Sigmoid colon (tissue), 7 donors: ENCODE results near the gene TTC39A. TPM values are rescaled to one million over a fixed set of nuclear protein-coding genes. Genes with fewer than 3 reads are reported as not detected.

ENCODE experiments used
- DNase-seq: peaks from one replicate; pipeline ENCODE4 v3.0.0-alpha.2; 2019
- H3K27ac ChIP-seq, 4 donors: fragments of 200-600 bp; sonication (generic); one replicate each; pipeline ENCODE4 v1.5.1; 2016 to 2019; ENCODE audit warnings: mild to moderate bottlenecking in 1 of 4
- H3K27me3 ChIP-seq, 3 donors: fragments of 200-600 bp; sonication (generic); one replicate each; pipeline ENCODE4 v1.5.1; 2019; ENCODE audit warnings: mild to moderate bottlenecking in 1 of 3
- H3K36me3 ChIP-seq, 4 donors: fragments of 200-600 bp; sonication (generic); one replicate each; pipeline ENCODE4 v1.5.1; 2016 to 2019
- H3K4me1 ChIP-seq, 4 donors: fragments of 200-600 bp; sonication (generic); one replicate each; pipeline ENCODE4 v1.5.1; 2017 to 2019
- H3K4me3 ChIP-seq, 4 donors: fragments of 200-600 bp; sonication (generic); one replicate each; pipeline ENCODE4 v1.5.1; 2017 to 2019; ENCODE audit warnings: mild to moderate bottlenecking in 2 of 4, moderate library complexity in 1 of 4
- H3K9me3 ChIP-seq, 4 donors: fragments of 200-600 bp in 3 of 4; sonication (generic) in 3 of 4; one replicate each; pipeline versions ENCODE4 v1.5.1 to v1.6.1; 2013 to 2019
- CTCF ChIP-seq, 4 experiments: fragments of 450-650 bp in 3 of 4; fragments of 200-600 bp in 1 of 4; IDR thresholded peaks; one replicate each; pipeline ENCODE4 v1.5.1; 2016 to 2019; ENCODE audit warnings: antibody characterized with exemption in 4 of 4, mild to moderate bottlenecking in 3 of 4, moderate library complexity in 2 of 4
- EP300 ChIP-seq, 4 donors: sonication (generic); formaldehyde crosslinking; IDR thresholded peaks; one replicate each; pipeline ENCODE4 v1.6.1; 2017; ENCODE audit warnings: antibody characterized with exemption in 4 of 4
- POLR2A ChIP-seq, 2 donors: fragments of 450-650 bp; IDR thresholded peaks; one replicate each; pipeline ENCODE4 v1.6.1; 2016; ENCODE audit warnings: antibody characterized with exemption in 2 of 2, mild to moderate bottlenecking in 2 of 2, moderate library complexity in 2 of 2
- POLR2AphosphoS5 ChIP-seq, 4 donors: sonication (generic); formaldehyde crosslinking; IDR thresholded peaks; one replicate each; pipeline ENCODE4 v1.6.1; 2017; ENCODE audit warnings: antibody characterized with exemption in 4 of 4
- WGBS, 2 donors: extraction: QIAGEN DNeasy Blood & Tissue Kit; methylation state at CpG; one replicate each; pipeline ENCODE4 v1.1.7; 2013; 5-methylcytosine and 5-hydroxymethylcytosine counted together
- intact Hi-C: fragments of 100-400 bp; cut with DNase I; formaldehyde crosslinking; loops from one replicate; pipeline ENCODE4 v1.15.1; 2023
- polyA plus RNA-seq, 3 donors: library from polyadenylated mRNA; stranded (reverse); fragments of 200-250 nt; gene quantifications; one replicate each; pipeline ENCODE4 v1.2.3, GENCODE V29; 2013
- total RNA-seq, 4 donors: library from RNA; depleted of rRNA; stranded (reverse); fragments of >200 nt; gene quantifications; one replicate each; pipeline ENCODE4 v1.1.0, GENCODE V29; 2016
- donor health status: healthy with polysubstance abuse.
- donor health status: Bipolar disorder and iron deficiency.
- donor health status: healthy.

TTC39A gene
- total and polyA plus RNA-seq, 7 donors: under 0.01 to 71.7 (median 16.3) TPM; not detected in 1

GRCh38 chr1:51343624-51344023 is 13.3 kb upstream of the TTC39A start:
- no peak for TF ChIP-seq POLR2AphosphoS5 (IDR thresholded peaks at IDR 0.05)
- TF ChIP-seq CTCF (IDR thresholded peaks at IDR 0.05): no peak
- no peak for TF ChIP-seq POLR2A (IDR thresholded peaks at IDR 0.05)
- TF ChIP-seq EP300 (IDR thresholded peaks at IDR 0.05): no peak
- peaks cover 15 to 52% (median 30%) of the 10 kb centered on the region in 3 donors for H3K27me3 ChIP-seq
- WGBS, 2 donors: 93 to 95% methylated on average over 3 of the region's 3 CpGs

GRCh38 chr1:51342591-51343206 is 12.3 kb upstream of the TTC39A start:
- no peaks in the 10 kb centered on the region for H3K9me3 ChIP-seq
- no peak for DNase-seq
- peaks cover 0 to 10% (median 6%) of the 10 kb centered on the region in 4 donors for H3K4me1 ChIP-seq
- WGBS, 2 donors: 93 to 96% methylated on average over 9 of the region's 9 CpGs
- intact Hi-C loops: no loop called here
- H3K4me3 ChIP-seq: no peak overlapping the region
- no peaks in the 10 kb centered on the region for H3K36me3 ChIP-seq
- TF ChIP-seq EP300 (IDR thresholded peaks at IDR 0.05): no peak
- no peak for TF ChIP-seq POLR2A (IDR thresholded peaks at IDR 0.05)
- no peak for TF ChIP-seq CTCF (IDR thresholded peaks at IDR 0.05)
- no peak for TF ChIP-seq POLR2AphosphoS5 (IDR thresholded peaks at IDR 0.05)
- peaks cover 15 to 52% (median 30%) of the 10 kb centered on the region in 3 donors for H3K27me3 ChIP-seq
- no peak overlapping the region for H3K27ac ChIP-seq

More at GRCh38 chr1:51343624-51344023, 13.3 kb upstream of the TTC39A start:
- Histone ChIP-seq H3K36me3 (no peaks in the 10 kb centered on the region), H3K9me3 (no peaks in the 10 kb centered on the region), H3K4me1 (peaks cover 0 to 10% (median 6%) of the 10 kb centered on the region in 4 donors), H3K27ac (no peak overlapping the region), H3K4me3 (no peak overlapping the region)
- no peak for DNase-seq
- intact Hi-C loops: no loop called here

DNA sequence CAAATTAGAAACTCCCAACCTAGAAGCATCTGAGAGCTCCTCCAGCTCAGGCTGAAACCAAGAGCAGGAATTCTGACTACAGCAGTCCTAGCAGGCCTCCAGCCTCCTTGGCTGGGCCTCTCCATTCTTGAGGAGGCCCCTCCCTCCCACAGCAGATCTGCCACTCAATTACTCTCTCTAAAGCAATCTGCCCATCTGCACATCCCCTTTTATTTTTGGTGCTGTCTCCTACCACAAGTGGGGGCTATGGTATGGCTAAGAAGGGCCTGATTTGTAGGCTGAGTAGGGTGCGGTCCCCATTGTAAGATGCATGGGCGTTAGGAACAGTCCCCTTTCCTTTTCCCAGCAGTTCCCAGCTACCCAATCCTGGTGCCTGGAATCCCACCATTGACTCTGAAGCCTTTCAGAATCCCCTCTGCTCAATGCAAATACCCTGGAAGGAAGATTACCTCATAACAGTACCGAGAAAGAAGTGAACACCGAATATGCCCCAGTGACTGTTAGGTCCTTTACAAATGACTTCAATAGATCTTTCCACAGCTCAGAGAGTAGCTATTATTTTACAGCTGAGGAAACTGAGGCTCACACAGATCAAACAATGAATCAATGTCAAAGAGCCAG is 11.6 kb upstream of the TTC39A start:
- Histone ChIP-seq H3K36me3 (no peaks in the 10 kb centered on the region), H3K4me3 (no peak overlapping the region), H3K4me1 (peaks cover 0 to 10% (median 6%) of the 10 kb centered on the region in 4 donors), H3K27ac (no peak overlapping the region), H3K27me3 (peaks cover 15 to 52% (median 30%) of the 10 kb centered on the region in 3 donors), H3K9me3 (no peaks in the 10 kb centered on the region)
- WGBS, 2 donors: 90 to 92% methylated on average over 4 of the region's 4 CpGs
- intact Hi-C loops: no loop called here
- no peak for DNase-seq
- TF ChIP-seq POLR2A (IDR thresholded peaks at IDR 0.05) (no peak), EP300 (IDR thresholded peaks at IDR 0.05) (no peak), POLR2AphosphoS5 (IDR thresholded peaks at IDR 0.05) (no peak), CTCF (IDR thresholded peaks at IDR 0.05) (no peak)

GRCh38 chr1:51340380-51340779 is 10.0 kb upstream of the TTC39A start:
- no peak overlapping the region for H3K27ac ChIP-seq
- 95 to 97% methylated on average over 6 of the region's 6 CpGs for WGBS, 2 donors
- H3K9me3 ChIP-seq: no peaks in the 10 kb centered on the region
- H3K4me1 ChIP-seq: peaks cover 0 to 10% (median 6%) of the 10 kb centered on the region in 4 donors
- peaks cover 15 to 41% (median 29%) of the 10 kb centered on the region in 3 donors for H3K27me3 ChIP-seq
- intact Hi-C loops: no loop called here
- H3K4me3 ChIP-seq: no peak overlapping the region
- DNase-seq: no peak
- H3K36me3 ChIP-seq: no peaks in the 10 kb centered on the region
- no peak for TF ChIP-seq EP300 (IDR thresholded peaks at IDR 0.05)
- TF ChIP-seq CTCF (IDR thresholded peaks at IDR 0.05): no peak
- no peak for TF ChIP-seq POLR2A (IDR thresholded peaks at IDR 0.05)
- TF ChIP-seq POLR2AphosphoS5 (IDR thresholded peaks at IDR 0.05): no peak
